ENCODE measurements around the gene PTBP3.

DNA sequence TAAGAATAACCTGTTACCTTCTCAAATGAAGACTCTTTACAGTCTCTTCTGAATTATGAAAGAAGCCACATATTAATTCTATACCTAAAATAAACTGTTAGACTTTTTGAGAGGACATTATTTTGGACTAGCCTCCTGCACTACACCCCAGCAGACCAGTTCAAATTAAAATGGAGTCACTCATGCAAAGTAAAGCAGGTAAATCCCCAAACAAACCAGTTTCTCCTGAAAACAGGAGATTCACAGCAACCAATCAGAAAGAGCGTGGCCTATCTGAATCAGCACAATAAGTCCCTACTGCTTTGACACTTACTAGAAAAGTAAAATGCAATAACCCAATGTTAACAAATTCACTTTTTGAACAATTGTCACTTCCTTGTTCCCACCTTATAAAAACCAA, 58.8 kb downstream of the PTBP3 start:
- TF ChIP-seq EP300 (IDR thresholded peaks at IDR 0.05; ENCODE audit: borderline replicate concordance in 1 of 2, low read depth in 1 of 2, low read length in 1 of 2) (no peak), NRF1 (IDR thresholded peaks at IDR 0.05; ENCODE audit: low read depth, low read length) (no peak), RAD21 (IDR thresholded peaks at IDR 0.05; ENCODE audit: low read length) (no peak), SIN3A (IDR thresholded peaks at IDR 0.05; ENCODE audit: borderline replicate concordance, low read depth, low read length) (no peak), TEAD4 (IDR thresholded peaks at IDR 0.05; ENCODE audit: borderline replicate concordance, insufficient read depth) (no peak), YY1 (IDR thresholded peaks at IDR 0.05; ENCODE audit: low read depth) (no peak)
- TF ChIP-seq, protein P1, sequence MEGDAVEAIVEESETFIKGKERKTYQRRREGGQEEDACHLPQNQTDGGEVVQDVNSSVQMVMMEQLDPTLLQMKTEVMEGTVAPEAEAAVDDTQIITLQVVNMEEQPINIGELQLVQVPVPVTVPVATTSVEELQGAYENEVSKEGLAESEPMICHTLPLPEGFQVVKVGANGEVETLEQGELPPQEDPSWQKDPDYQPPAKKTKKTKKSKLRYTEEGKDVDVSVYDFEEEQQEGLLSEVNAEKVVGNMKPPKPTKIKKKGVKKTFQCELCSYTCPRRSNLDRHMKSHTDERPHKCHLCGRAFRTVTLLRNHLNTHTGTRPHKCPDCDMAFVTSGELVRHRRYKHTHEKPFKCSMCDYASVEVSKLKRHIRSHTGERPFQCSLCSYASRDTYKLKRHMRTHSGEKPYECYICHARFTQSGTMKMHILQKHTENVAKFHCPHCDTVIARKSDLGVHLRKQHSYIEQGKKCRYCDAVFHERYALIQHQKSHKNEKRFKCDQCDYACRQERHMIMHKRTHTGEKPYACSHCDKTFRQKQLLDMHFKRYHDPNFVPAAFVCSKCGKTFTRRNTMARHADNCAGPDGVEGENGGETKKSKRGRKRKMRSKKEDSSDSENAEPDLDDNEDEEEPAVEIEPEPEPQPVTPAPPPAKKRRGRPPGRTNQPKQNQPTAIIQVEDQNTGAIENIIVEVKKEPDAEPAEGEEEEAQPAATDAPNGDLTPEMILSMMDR (IDR thresholded peaks at IDR 0.05) = no peak
